SK-N-SH (cell line): ENCODE measurements around the gene PLB1. TPM values are rescaled to one million over a fixed set of nuclear protein-coding genes. Genes with fewer than 3 reads are reported as not detected.

Source experiments
- CTCF ChIA-PET: fragments of 300-600, 350-600 bp; formaldehyde crosslinking; extraction: SDS; loops from one replicate; lab custom pipeline; 2021; lab: Yijun Ruan, JAX
- POLR2A ChIA-PET: fragments of 350-600 bp; sonication (Branson Sonifier 250); formaldehyde crosslinking; extraction: SDS; loops from one replicate; lab custom pipeline; 2020; ENCODE audit warnings: antibody characterized with exemption, inconsistent platforms; lab: Yijun Ruan, JAX
- DNase-seq: peaks from one replicate; pipeline ENCODE4 v3.0.0; 2012
- H2AFZ ChIP-seq: fragments of 200-600 bp; sonication (generic); 2 replicates; pipeline ENCODE4 v1.8.1; 2016; ENCODE audit warnings: antibody characterized with exemption, mild to moderate bottlenecking, low read depth
- H3F3A ChIP-seq: fragments of 200-600 bp; sonication (generic); replicated peaks from 2 replicates; pipeline ENCODE3; 2016; ENCODE audit warnings: antibody characterized with exemption, mild to moderate bottlenecking; ENCODE audit not compliant: insufficient read depth
- H3K27ac ChIP-seq, 2 experiments: fragments of 200-500 bp in 1 of 2; fragments of 200-600 bp in 1 of 2; sonication (Bioruptor generic) in 1 of 2; sonication (generic), shearing (Covaris generic) in 1 of 2; 2 replicates each; pipeline versions ENCODE4 v1.5.1 to v1.6.1; 2014 to 2016; ENCODE audit warnings: low read depth in 2 of 2, inconsistent platforms in 1 of 2, low read length in 1 of 2, mild to moderate bottlenecking in 1 of 2, mixed read lengths in 1 of 2
- H3K27me3 ChIP-seq: fragments of 200-600 bp; sonication (generic), shearing (Covaris generic); 2 replicates; pipeline ENCODE4 v1.6.1; 2016; ENCODE audit warnings: mixed run types; ENCODE audit not compliant: insufficient read depth
- H3K36me3 ChIP-seq, 2 experiments: fragments of 200-500 bp in 1 of 2; fragments of 200-600 bp in 1 of 2; sonication (Bioruptor generic) in 1 of 2; sonication (generic) in 1 of 2; replicated peaks in 1 of 2; 2 replicates each; pipeline versions ENCODE3 to v1.5.1; 2014 to 2016; ENCODE audit warnings: low read length in 1 of 2, mild to moderate bottlenecking in 1 of 2; ENCODE audit not compliant: insufficient read depth in 2 of 2, control insufficient read depth in 1 of 2
- H3K4me1 ChIP-seq, 2 experiments: fragments of 200-500 bp in 1 of 2; fragments of 200-600 bp in 1 of 2; sonication (Bioruptor generic) in 1 of 2; sonication (generic), shearing (Covaris generic) in 1 of 2; 2 replicates each; pipeline versions ENCODE4 v1.5.1 to v1.6.1; 2014 to 2016; ENCODE audit warnings: low read depth in 1 of 2, low read length in 1 of 2, mixed run types in 1 of 2; ENCODE audit not compliant: insufficient read depth in 2 of 2, control insufficient read depth in 1 of 2
- H3K4me2 ChIP-seq: fragments of 200-600 bp; sonication (generic), shearing (Covaris generic); 2 replicates; pipeline ENCODE4 v1.6.1; 2017; ENCODE audit warnings: mixed run types
- H3K4me3 ChIP-seq, 2 experiments: fragments of 200-500 bp in 1 of 2; fragments of 200-600 bp in 1 of 2; sonication (Bioruptor generic) in 1 of 2; sonication (generic), shearing (Covaris generic) in 1 of 2; 2 replicates each; pipeline versions ENCODE4 v1.5.1 to v1.8.1; 2014 to 2016; ENCODE audit warnings: low read depth in 2 of 2, inconsistent platforms in 1 of 2, low read length in 1 of 2, mild to moderate bottlenecking in 1 of 2, mixed read lengths in 1 of 2, moderate library complexity in 1 of 2
- H3K79me2 ChIP-seq: fragments of 200-600 bp; sonication (generic); 2 replicates; pipeline ENCODE4 v1.8.1; 2017; ENCODE audit warnings: mild to moderate bottlenecking; ENCODE audit not compliant: insufficient read depth
- H3K9ac ChIP-seq: fragments of 200-600 bp; sonication (generic); 2 replicates; pipeline ENCODE4 v1.6.1; 2017; ENCODE audit warnings: mixed run types
- H3K9me2 ChIP-seq: fragments of 200-600 bp; sonication (generic); 2 replicates; pipeline ENCODE4 v1.6.1; 2017; ENCODE audit warnings: mixed run types
- H3K9me3 ChIP-seq: fragments of 200-600 bp; sonication (generic); 2 replicates; pipeline ENCODE4 v1.6.1; 2017; ENCODE audit warnings: mixed run types, mild to moderate bottlenecking, moderate library complexity
- H4K20me1 ChIP-seq: fragments of 200-600 bp; sonication (generic); 2 replicates; pipeline ENCODE4 v1.6.1; 2017; ENCODE audit warnings: mild to moderate bottlenecking, mixed run types; ENCODE audit not compliant: insufficient read depth
- CHD2 ChIP-seq: fragments of 150-350 bp; IDR thresholded peaks from 2 replicates; pipeline ENCODE4 v1.6.1; 2018; ENCODE audit warnings: low read length; ENCODE audit not compliant: partially characterized antibody
- FOXM1 ChIP-seq: IDR thresholded peaks from 2 replicates; pipeline ENCODE4 v1.4.0; 2012; ENCODE audit warnings: low read depth, mild to moderate bottlenecking
- GATA2 ChIP-seq: sonication (generic); formaldehyde crosslinking; IDR thresholded peaks from 2 replicates; pipeline ENCODE4 v1.5.0; 2020; ENCODE audit warnings: mild to moderate bottlenecking, missing genetic modification reagents
- MEF2A ChIP-seq: IDR thresholded peaks from 2 replicates; pipeline ENCODE4 v1.4.0; 2012; ENCODE audit warnings: low read depth, borderline replicate concordance
- NFIC ChIP-seq: IDR thresholded peaks from 2 replicates; pipeline ENCODE4 v1.4.0; 2012; ENCODE audit warnings: borderline replicate concordance
- NRF1 ChIP-seq: IDR thresholded peaks from 2 replicates; pipeline ENCODE4 v1.6.1; 2012; ENCODE audit warnings: low read depth, mild to moderate bottlenecking, low read length
- POLR2AphosphoS5 ChIP-seq: IDR thresholded peaks from 2 replicates; pipeline ENCODE4 v1.6.1; 2012; ENCODE audit warnings: low read depth, low read length
- RAD21 ChIP-seq: IDR thresholded peaks from 2 replicates; pipeline ENCODE4 v1.6.1; 2012; ENCODE audit warnings: mild to moderate bottlenecking, low read length
- REST ChIP-seq: IDR thresholded peaks from 2 replicates; pipeline ENCODE4 v1.6.1; 2012; ENCODE audit warnings: mild to moderate bottlenecking, low read depth, low read length, moderate library complexity
- RXRA ChIP-seq: IDR thresholded peaks from 2 replicates; pipeline ENCODE4 v1.4.0; 2012; ENCODE audit warnings: low read depth, mild to moderate bottlenecking, borderline replicate concordance
- SMC3 ChIP-seq: IDR thresholded peaks from 2 replicates; pipeline ENCODE4 v1.6.1; 2012; ENCODE audit warnings: low read depth, low read length, improper control_type of control experiment
- TCF12 ChIP-seq: IDR thresholded peaks from 2 replicates; pipeline ENCODE4 v1.4.0; 2012
- TEAD4 ChIP-seq: IDR thresholded peaks from 2 replicates; pipeline ENCODE4 v1.4.0; 2012; ENCODE audit warnings: mild to moderate bottlenecking, borderline replicate concordance; ENCODE audit not compliant: insufficient read depth
- ZBTB33 ChIP-seq: IDR thresholded peaks from 2 replicates; pipeline ENCODE4 v1.4.0; 2012; ENCODE audit warnings: low read depth, borderline replicate concordance
- WGBS: methylation state at CpG from one replicate; pipeline ENCODE4 v1.1.6; 2017; ENCODE audit warnings: low lambda C conversion rate; 5-methylcytosine and 5-hydroxymethylcytosine counted together
- polyA plus RNA-seq, 3 experiments: library from polyadenylated mRNA; depleted of rRNA; stranded (reverse); fragments of >200 nt; gene quantifications; 2 replicates each; pipeline ENCODE4 v1.2.3, GENCODE V29; 2012
- TF ChIP-seq, protein P1 (sequence below): IDR thresholded peaks from 2 replicates; pipeline ENCODE4 v1.4.0; 2012; ENCODE audit warnings: low read depth, borderline replicate concordance
- TF ChIP-seq, protein P2 (sequence below): IDR thresholded peaks from 2 replicates; pipeline ENCODE4; 2012

Gene PLB1
- polyA plus RNA-seq, 1 of the 3 experiments (the other 2 are of a cell fraction) = 0.10 TPM

DNA sequence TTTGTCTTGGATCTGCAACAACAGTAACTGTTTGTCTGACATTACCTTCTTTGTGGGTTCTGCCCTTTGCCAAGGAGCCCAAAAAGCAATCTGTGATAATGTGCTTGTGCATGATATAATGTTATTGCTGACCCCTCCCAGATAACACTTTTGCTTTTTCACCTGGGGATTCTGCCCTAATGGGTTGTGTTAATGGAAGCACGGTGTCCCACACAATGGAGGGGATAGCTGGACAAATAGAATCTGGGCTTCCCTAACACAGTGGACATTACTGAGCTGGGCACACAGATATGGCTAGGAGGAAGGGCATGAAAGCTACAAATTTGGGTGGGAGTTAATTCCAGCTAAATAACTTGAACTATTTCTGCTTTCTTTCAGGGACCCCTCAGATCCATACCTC lies 20.6 kb downstream of the PLB1 start:
- H3K9me3 ChIP-seq = no peaks in the 10 kb centered on the region
- H3K27me3 ChIP-seq = peaks cover 42% of the 10 kb centered on the region; the same call in 1 of the 2 replicates

DNA sequence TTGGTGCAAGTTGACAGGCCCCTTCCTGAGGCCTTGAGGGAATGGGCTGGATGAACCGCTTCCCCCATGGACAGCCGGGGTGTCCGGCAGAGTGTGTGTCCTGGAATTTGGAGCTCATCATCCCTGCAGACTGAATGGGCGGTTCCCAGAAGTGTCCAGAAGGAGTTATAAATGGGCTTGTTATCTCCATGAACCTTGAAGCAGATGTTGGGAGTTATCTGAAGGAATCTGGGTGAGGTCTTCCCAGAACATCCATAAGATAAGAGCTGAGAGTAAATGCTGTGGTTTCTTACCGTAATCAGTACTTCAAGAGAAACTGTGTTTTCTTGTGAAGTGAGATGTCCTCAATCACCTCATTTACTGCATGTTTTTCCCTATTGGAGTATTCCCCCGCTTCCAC lies 21.1 kb downstream of the PLB1 start:
- Histone ChIP-seq H3K9me3 (no peaks in the 10 kb centered on the region), H3K36me3 (no peaks in the 10 kb centered on the region), H3K4me2 (no peak overlapping the region), H4K20me1 (no peaks in the 10 kb centered on the region), H3K4me1 (peaks cover 0 to 13% of the 10 kb centered on the region in 2 experiments; a peak in 2 of 4 replicates), H3K79me2 (no peaks in the 10 kb centered on the region), H3K9ac (no peak overlapping the region), H3K27me3 (peaks cover 47% of the 10 kb centered on the region; the same call in 1 of the 2 replicates), H2AFZ (no peak overlapping the region), H3F3A (no peaks in the 10 kb centered on the region), H3K4me3 (no peak overlapping the region), H3K27ac (no peak overlapping the region), H3K9me2 (no peaks in the 10 kb centered on the region)
- POLR2A ChIA-PET = no interaction called here
- WGBS = 75% methylated on average over 6 of the region's 6 CpGs
- CTCF ChIA-PET = interaction anchor here (0.9 to 3.9 kb wide), 5 partner anchors 10 to 834 kb away, joined by 3 to 18 read pairs (median 4); no protein-coding TSS in a partner anchor
- no peak for TF ChIP-seq TEAD4
- TF ChIP-seq TCF12 = no peak
- no peak for TF ChIP-seq GATA2 (CRISPR knock-in tag)
- TF ChIP-seq, protein P1, sequence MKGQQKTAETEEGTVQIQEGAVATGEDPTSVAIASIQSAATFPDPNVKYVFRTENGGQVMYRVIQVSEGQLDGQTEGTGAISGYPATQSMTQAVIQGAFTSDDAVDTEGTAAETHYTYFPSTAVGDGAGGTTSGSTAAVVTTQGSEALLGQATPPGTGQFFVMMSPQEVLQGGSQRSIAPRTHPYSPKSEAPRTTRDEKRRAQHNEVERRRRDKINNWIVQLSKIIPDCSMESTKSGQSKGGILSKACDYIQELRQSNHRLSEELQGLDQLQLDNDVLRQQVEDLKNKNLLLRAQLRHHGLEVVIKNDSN = no peak
- TF ChIP-seq MEF2A = no peak
- TF ChIP-seq REST = no peak
- TF ChIP-seq FOXM1 = no peak
- TF ChIP-seq, protein P2, sequence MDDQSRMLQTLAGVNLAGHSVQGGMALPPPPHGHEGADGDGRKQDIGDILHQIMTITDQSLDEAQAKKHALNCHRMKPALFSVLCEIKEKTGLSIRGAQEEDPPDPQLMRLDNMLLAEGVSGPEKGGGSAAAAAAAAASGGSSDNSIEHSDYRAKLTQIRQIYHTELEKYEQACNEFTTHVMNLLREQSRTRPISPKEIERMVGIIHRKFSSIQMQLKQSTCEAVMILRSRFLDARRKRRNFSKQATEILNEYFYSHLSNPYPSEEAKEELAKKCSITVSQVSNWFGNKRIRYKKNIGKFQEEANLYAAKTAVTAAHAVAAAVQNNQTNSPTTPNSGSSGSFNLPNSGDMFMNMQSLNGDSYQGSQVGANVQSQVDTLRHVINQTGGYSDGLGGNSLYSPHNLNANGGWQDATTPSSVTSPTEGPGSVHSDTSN = no peak
- no peak for TF ChIP-seq ZBTB33
- DNase-seq = no peak

More for the DNA sequence above, 20.6 kb downstream of the PLB1 start:
- Histone ChIP-seq H2AFZ (no peak overlapping the region), H3K27ac (no peak overlapping the region), H4K20me1 (no peaks in the 10 kb centered on the region), H3K36me3 (no peaks in the 10 kb centered on the region), H3K4me2 (no peak overlapping the region), H3K9ac (no peak overlapping the region), H3K4me1 (peaks cover 0 to 13% of the 10 kb centered on the region in 2 experiments; a peak in 2 of 4 replicates), H3K4me3 (no peak overlapping the region), H3K9me2 (no peaks in the 10 kb centered on the region), H3K79me2 (no peaks in the 10 kb centered on the region), H3F3A (no peaks in the 10 kb centered on the region)
- DNase-seq = no peak
- no peak for TF ChIP-seq TCF12
- no peak for TF ChIP-seq SMC3
- no peak for TF ChIP-seq NRF1
- no peak for TF ChIP-seq CHD2
- TF ChIP-seq FOXM1 = no peak
- TF ChIP-seq NFIC = no peak
- TF ChIP-seq RXRA = no peak
- TF ChIP-seq POLR2AphosphoS5 = no peak
- no peak for TF ChIP-seq TEAD4
- TF ChIP-seq RAD21 = no peak
- CTCF ChIA-PET = interaction anchor here (0.7 to 3.9 kb wide), 7 partner anchors 11 to 833 kb away, joined by 3 to 18 read pairs (median 4); no protein-coding TSS in a partner anchor
- POLR2A ChIA-PET = no interaction called here
- WGBS = 44% methylated on average over 1 of the region's 1 CpG
